HG03139 (cell line): Measurements from ENCODE around the gene ABCA4.

Experiments
- ATAC-seq: cut with Tn5 transposase; IDR thresholded peaks from one replicate; pipeline ENCODE4 v1.9.1; 2021; ENCODE audit not compliant: unreplicated experiment

The ABCA4 gene

DNA sequence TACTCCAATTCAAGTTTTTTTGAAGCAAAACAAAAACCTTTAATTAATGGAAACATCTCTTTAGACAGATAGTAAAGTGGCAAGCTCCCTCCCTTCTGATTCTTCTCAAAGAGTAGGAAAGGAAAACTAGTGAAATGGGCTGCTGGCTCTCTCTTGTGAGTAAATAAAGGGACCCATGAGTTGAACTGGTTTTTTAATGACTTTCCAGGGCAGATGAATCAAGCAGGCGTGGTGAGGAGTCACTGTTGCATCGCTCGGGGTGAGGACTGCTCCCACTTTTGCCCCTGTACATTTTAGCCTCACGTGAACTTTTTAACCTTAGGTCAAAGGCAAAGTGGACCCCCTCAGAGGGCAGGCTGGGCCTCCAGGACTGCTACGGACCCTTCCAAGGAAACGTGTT is 64.8 kb downstream of the ABCA4 start:
- ATAC-seq, result no peak

DNA sequence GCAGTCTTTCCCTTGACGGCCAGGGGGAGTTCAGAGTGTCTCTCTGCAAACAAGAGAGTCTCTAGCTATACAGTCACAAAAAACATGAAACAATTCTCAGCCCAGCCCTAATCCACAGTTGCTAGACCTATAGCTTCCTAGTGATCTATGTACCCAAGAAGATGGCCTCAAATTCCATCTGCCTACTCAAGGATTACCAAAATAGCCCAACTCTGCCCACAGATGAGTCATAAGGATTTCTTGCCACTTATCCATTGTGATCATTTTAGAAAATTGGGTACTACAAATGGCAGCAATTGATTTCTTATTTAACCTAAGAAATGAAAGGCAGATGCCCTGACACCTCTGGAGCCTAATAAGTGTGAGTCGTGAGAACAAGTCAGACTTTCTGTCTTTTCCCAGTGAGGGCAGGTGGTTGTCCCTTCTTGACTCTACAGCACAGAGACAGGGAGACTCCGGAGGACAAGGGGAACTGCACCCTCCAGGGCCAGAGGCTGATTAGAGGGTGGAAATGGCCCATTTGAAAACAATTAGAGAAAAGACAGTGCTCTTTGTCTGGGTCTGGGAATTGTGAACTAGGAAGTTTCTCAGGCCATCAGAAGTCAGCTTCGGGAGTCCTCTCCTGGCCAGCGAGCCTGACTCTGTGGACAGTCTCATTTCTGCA is 65.4 kb downstream of the ABCA4 start:
- ATAC-seq, result no peak

DNA sequence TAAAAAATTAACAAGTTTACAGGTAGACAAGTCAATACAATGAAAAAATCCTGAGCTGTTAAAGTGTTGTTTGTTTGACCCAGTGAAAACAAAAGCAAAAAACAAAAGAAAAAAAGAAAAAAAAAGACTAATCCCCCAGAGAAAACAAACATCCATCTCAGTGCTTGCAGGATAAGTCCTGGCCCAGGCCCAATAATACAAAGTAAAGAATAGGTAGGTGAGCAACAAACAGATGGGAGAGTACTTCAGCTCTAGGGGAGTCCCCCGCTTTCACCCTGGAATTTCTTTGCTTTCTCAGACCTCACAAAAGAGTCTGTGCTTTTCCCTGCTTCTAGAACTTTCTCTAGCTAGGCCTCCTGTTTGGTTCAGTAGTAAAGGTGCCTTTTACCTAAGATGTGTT is 70.3 kb downstream of the ABCA4 start:
- no peak for ATAC-seq

- ATAC-seq, result no peak
Measured at GRCh38 chr1:94050254-94050653, 70.7 kb downstream of the ABCA4 start.

DNA sequence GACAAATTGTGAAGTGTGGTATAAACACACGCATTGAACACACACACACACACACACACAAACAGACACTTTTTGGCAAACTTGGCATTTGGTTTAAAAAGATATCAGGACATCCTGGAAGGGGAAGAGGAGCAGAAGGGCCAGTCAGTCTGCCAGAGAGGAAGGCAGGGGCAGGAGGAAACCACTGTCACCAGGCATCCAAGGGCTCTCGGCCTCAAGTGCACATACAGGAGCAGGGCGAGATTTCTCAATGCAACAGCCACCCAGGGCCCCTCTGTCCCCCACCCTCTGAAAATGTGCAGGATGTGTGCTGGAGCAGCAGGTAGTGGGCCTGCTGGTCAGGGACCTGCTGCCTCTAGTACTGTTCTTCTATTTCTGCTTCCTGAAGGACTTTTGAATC is 71.2 kb downstream of the ABCA4 start:
- no peak for ATAC-seq

- ATAC-seq, result no peak
Measured at GRCh38 chr1:94048413-94049164, 72.4 kb downstream of the ABCA4 start.

DNA sequence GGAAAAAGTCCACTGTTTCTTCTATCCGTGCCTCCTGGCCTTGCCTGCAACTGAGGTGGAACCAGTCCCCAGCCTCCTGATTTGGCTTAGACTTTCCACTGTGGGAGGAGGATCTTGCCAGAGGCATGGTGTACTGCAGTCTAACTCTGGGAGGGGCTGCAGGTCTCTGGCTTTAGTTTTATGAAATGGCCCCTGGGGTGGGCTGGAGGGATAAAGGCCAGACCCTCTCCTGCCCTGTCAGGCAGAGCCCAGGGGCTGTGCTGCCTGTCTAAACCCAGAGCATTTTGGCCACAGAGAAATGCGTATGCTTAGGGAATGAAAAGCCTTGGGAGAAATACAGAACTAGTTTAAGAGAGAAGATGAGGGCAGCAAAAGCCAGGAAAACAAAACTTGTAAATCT is 73.0 kb downstream of the ABCA4 start:
- no peak for ATAC-seq

DNA sequence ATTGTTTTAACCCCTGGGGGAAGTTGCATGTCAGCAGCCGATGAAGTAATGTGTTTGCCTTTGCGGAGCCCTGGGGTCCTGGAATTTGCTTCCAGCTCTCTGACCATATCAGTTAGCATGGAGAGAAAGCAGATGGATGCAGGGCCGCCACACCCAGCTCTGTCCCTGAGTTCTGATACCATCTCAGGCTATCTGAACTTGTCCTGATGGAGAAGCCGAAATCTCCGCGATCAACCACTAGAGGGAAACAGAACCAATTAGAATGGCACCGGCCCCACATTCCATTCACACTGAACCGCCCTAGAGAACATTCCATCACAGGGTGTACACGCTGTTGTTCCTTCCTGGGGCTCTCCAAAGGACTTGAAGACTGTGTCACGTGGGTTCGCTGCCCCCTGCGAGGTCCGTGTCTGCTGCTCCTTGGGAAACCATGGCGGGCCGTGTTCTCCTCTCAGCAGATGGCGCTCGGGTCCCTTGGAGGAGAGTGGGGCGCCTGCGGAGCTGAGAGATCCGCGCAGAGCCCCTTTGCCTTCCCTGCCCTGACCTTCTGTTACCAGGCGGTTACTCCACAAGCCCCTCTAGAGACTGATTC is 75.4 kb downstream of the ABCA4 start:
- no peak for ATAC-seq

DNA sequence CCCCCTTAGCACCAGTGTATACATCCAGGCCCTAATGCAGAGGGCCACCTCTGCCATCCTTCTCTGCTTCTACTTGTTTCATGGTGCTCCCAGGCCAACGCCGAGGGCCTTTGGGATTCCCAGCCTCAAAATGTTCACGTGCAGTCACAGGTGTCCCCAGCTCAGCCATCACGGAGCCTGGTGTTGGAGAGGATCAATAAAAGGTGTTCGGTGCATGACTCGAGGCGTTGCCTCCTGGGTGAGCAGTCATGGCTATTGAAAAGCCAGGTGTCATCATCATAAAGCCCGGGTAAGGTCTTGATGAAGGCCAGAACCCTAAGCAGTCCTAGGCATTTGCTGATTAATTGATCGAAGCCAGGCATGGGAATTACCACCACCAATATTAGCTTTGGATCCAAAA is 76.1 kb downstream of the ABCA4 start:
- ATAC-seq, result no peak

- no peak for ATAC-seq
Measured at GRCh38 chr1:94044290-94044790, 76.6 kb downstream of the ABCA4 start.

GRCh38 chr1:94043738-94044289 is 77.1 kb downstream of the ABCA4 start:
- ATAC-seq, result no peak

GRCh38 chr1:94042388-94042787 is 78.6 kb downstream of the ABCA4 start:
- no peak for ATAC-seq

- no peak for ATAC-seq
Measured at GRCh38 chr1:94039871-94040569, 80.9 kb downstream of the ABCA4 start.

GRCh38 chr1:94039514-94039870 is 81.5 kb downstream of the ABCA4 start:
- ATAC-seq, result no peak

GRCh38 chr1:94038511-94038910 is 82.4 kb downstream of the ABCA4 start:
- ATAC-seq, result no peak

GRCh38 chr1:94037392-94038229 is 83.3 kb downstream of the ABCA4 start:
- ATAC-seq, result no peak

DNA sequence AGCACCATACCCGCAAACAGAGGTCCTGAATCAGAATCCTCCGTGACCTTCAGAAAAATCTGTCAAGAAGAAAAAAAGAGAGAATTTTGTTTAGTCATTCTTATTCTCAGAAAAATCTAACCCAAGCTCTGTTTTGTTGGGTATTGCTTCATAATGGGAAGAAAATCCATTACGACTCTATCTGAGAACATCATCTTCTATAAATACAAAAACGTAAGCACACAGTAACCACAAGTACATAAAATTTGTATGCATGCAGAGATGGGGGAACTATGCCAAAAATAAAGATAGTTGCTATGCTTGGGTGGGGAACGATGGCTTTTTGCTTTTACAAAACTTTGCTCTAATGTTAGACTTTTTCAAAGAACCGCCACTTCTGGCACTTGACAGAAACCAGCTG is 84.2 kb downstream of the ABCA4 start:
- ATAC-seq, result no peak

GRCh38 chr1:94033849-94034248 is 87.1 kb downstream of the ABCA4 start:
- ATAC-seq, result no peak

GRCh38 chr1:94032637-94033036 is 88.3 kb downstream of the ABCA4 start:
- ATAC-seq, result no peak

GRCh38 chr1:94031591-94031990 is 89.4 kb downstream of the ABCA4 start:
- no peak for ATAC-seq
